GM19372 (cell line): ENCODE data around the gene DNHD1.

Experiments used
- ATAC-seq: cut with Tn5 transposase; IDR thresholded peaks from one replicate; pipeline ENCODE4 v1.9.1; 2021; ENCODE audit warnings: mild to moderate bottlenecking, low read depth, moderate library complexity; ENCODE audit not compliant: unreplicated experiment

DNHD1 gene

GRCh38 chr11:6557761-6558674, 60.9 kb downstream of the DNHD1 start:
- ATAC-seq = no peak

DNA sequence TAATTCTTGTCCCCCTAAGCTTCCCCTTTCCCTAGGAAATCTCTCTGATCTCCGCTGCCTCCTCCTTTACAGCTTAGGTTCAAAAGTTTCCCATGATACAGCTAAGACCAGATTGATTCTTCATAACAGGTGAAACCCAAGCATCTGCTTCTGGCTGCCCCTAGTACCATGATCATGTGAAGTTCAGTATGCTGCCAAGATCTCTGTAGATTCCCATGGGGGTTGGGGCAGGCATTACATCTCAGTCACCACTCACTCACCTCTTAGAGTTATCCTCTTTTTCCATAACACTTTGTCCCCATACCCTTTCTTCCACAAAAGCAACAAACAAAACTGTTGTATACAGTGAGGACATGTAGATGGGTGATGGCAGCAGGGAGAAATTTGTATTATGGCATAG, 62.3 kb downstream of the DNHD1 start:
- ATAC-seq = no peak

GRCh38 chr11:6561288-6561687, 64.2 kb downstream of the DNHD1 start:
- ATAC-seq = no peak

- ATAC-seq = no peak
These were observed 66.1 kb downstream of the DNHD1 start for GRCh38 chr11:6563121-6563619.

DNA sequence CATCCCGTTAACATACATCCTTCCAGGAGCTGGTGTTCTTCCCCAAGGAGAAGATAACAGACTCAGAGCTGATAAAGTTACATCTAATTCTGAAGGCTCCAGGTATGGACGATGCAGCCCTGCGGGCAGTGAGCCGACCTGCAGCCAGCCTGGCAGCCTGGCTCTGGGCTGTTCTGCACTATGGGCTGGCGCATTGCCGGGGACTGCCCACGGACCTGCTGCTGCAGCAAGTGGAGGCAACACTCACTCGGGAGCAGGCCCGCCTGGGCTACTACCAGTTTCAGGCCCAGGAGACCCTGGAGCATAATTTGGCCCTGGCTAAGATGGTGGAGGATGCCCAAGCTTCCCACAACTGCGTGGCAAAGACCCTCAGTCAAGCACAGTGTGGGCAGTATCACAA, 66.6 kb downstream of the DNHD1 start:
- no peak for ATAC-seq

GRCh38 chr11:6565325-6565724, 68.2 kb downstream of the DNHD1 start:
- no peak for ATAC-seq

GRCh38 chr11:6565988-6566703, 69.1 kb downstream of the DNHD1 start:
- ATAC-seq = no peak

GRCh38 chr11:6566704-6567370, 69.8 kb downstream of the DNHD1 start:
- ATAC-seq = no peak

DNA sequence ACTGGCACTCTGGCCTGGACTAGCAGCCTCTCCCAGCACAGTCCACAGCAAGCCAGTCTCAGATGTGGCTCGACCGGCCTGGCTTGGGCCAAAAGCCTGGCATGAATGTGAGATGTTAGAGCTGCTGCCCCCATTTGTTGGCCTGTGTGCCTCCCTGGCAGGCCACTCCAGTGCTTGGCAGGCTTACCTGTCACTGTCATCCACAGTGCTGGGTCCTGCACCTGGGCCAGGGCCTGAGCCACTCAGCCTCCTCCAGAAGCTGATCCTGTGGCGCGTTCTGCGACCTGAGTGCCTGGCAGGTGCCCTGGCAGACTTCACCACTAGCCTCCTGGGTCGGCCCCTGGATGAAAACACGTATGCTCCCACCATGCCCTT, 70.3 kb downstream of the DNHD1 start:
- ATAC-seq = no peak

DNA sequence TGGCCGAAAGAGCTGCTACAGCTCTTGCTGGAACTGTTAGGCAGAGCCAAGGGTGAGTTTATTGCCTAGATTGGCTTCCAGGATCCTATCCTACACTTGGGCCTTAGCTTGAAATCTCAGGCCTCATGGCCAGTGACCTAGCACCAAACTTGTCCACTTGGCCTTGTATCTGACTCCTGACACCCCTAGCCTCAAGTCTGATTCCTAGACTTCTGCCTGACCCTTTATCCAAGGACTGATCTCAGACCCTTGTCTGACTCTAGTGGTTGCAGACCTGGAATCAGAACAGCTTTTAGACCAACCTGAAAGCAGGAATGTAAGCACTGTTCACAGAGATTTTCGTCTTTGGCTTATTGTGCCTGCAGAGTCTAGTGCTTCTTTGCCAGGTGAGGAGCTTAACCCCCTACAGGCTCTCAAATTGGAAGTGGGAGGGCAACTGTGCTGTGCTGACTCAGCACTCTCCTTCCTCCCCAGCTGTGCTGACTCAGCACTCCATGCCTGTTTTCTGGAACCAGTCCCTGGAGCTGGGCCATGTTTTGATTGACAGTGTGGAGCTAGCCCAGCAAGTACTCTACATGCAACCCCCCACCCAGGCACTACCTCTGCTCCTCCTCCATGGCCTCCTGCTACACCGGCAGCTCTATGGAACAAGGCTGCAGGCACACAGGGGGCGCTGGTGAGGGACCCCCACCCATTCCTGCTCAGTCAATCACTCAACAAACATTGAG, 71.3 kb downstream of the DNHD1 start:
- ATAC-seq = no peak

DNA sequence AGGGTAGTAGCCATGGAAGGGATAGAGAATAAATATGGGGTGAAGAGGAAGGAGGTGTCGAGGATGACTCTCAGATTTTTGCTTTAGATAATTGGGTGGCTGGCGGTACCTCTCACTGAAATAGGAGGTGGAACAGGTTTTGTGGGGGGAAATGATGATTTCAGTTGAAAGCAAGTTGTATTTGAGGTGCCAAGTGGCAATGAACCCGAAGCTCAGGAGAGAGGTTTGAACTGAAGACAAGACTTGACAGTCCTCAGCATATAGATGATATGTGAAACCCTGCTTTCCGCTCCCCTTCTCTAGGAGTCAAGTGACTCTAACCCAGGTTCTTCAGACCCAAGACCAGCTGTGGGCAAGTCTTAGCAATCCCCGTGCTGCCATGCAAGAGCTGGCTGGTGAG, 72.6 kb downstream of the DNHD1 start:
- ATAC-seq = no peak

- ATAC-seq = no peak
These were observed 73.8 kb downstream of the DNHD1 start for GRCh38 chr11:6570691-6571427.

DNA sequence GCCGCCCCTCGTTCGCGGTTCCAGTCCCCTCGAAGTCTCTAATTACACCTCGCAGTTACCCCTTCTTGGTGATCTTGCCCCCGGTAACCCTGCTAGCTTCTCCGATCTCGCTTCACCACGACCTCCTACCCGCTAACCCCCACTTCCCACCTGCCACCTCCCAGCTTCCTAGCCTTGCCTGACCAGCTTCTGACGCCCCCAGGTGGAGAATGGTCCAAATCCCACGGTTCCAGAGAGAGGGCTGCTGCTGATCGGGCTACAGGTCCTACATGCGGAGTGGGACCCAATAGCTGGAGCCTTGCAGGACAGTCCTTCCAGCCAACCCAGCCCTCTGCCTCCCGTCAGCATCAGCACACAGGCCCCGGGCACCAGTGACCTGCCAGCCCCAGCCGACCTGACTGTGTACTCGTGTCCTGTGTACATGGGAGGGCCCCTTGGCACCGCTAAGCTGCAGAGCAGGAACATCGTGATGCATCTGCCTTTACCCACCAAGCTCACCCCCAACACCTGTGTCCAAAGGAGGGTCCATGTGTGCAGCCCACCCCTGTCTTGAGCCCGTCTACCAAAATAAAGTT, 74.4 kb downstream of the DNHD1 start:
- no peak for ATAC-seq

GRCh38 chr11:6572215-6572614, 75.1 kb downstream of the DNHD1 start:
- ATAC-seq = no peak

GRCh38 chr11:6574816-6575715, 78.0 kb downstream of the DNHD1 start:
- no peak for ATAC-seq

DNA sequence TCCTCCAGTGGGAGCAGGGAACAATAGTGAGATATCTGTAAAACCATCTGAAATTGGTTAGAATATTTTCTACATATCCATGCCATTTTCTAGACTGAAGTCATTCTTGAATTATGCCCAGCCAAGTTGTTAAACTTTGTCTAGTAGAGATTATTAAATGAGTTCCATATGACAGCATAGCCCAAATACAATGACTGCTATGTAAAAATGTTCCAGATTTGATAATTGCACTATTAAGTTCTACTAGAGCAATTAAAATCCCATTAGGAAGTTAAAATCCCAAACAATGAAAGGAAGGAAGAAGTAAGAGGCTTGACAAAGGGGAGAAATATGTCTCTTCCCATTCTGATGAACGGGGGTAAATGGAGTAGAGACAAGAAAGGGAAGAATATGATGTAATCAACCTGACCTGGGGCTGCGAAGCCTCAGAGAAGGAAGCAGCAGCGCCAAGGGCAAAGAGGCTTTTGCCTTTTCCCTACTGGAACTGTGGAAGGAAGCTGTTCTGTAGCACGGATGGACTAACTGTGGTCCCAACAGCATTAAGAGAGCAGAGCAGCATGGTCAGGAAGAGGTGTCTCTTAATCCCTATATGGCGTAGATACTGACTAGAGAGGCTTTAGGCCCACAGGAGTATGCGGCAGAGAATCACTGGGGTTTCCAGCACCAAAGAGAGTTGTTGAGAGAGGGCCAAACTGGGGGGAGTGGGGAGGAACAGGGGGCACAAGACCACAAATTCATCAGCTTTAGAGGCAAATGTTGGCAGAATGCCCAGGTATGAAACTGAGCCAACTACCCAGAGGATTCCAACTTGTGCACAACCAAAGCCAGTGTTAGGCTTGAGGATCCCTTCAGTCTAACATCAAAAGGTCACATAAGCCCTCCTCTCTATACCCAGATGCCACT, 79.6 kb downstream of the DNHD1 start:
- no peak for ATAC-seq

GRCh38 chr11:6578134-6578533, 81.1 kb downstream of the DNHD1 start:
- ATAC-seq = no peak
